GM19395 (cell line): ENCODE measurements around the gene RAB34.

Experiments used
- ATAC-seq: cut with Tn5 transposase; IDR thresholded peaks from one replicate; pipeline ENCODE4 v1.9.1; 2021; ENCODE audit warnings: mild to moderate bottlenecking, moderate library complexity; ENCODE audit not compliant: unreplicated experiment

RAB34 gene

DNA sequence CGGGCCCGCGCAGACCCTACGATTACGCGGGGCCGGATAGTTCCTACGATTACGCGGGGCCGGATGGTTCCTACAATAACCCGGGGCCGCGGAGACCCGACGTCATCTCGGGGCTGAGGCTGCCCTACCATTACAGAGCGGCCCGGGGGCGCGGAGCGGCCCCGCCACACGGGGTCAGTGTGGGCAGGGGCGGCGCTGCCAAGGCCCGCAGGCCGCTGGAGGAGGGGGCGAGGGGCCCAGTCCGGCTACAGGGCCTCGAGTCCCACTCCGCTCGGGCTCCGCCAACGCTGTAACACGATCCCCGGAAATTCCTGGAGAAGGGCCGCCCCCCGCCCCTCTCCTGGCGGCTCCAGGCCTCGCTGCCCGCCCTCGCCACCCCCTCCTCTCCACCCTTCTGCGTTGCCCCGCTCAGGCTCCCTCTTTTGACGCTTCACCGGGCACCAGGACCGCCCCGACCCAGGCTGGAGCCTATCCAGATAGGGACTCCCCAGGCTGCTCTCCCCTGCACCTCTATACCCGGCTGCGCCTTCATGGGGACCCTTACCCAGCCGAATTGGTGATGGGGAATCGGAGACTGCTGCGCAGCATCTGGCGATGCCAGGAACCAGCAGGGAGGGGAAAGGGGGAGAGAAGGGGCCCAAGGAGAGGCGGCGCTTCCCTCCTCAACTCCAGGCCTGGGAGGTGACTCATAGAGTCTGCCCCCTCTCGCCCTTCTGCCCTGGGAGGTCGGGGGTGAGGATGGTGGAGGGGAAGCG lies at the start of gene RAB34:
Gene RAB34, minus strand, starts transcription at position 291 of the 755 bp plus-strand sequence. CDS start 602 bp downstream, outside the sequence.
- ATAC-seq = no peak

- ATAC-seq = no peak
Measured at GRCh38 chr17:28765038-28765437, 47.4 kb upstream of the RAB34 start.

DNA sequence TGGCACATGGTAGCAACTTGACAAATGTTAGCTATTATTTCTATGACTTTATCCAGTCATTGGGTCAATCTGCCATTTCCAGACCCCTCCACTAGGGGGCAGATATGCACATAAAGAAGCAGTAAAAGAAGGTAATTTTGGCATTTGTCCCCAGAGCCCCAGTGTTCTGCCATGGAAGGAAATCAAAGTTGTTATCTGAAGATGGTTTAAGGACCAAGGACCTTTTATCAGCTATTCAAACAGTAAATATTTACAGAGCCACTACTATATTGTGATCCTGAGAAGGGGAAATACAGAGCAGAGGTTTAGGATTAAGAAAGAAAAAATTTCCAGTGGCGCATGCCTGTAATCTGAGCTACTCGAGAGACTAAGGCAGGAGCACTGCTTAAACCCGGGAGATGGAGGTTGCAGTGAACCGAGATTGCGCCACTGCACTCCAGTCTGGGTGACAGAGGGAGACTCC lies 46.2 kb upstream of the RAB34 start:
- no peak for ATAC-seq

- no peak for ATAC-seq
Measured at GRCh38 chr17:28763137-28763799, 45.6 kb upstream of the RAB34 start.

DNA sequence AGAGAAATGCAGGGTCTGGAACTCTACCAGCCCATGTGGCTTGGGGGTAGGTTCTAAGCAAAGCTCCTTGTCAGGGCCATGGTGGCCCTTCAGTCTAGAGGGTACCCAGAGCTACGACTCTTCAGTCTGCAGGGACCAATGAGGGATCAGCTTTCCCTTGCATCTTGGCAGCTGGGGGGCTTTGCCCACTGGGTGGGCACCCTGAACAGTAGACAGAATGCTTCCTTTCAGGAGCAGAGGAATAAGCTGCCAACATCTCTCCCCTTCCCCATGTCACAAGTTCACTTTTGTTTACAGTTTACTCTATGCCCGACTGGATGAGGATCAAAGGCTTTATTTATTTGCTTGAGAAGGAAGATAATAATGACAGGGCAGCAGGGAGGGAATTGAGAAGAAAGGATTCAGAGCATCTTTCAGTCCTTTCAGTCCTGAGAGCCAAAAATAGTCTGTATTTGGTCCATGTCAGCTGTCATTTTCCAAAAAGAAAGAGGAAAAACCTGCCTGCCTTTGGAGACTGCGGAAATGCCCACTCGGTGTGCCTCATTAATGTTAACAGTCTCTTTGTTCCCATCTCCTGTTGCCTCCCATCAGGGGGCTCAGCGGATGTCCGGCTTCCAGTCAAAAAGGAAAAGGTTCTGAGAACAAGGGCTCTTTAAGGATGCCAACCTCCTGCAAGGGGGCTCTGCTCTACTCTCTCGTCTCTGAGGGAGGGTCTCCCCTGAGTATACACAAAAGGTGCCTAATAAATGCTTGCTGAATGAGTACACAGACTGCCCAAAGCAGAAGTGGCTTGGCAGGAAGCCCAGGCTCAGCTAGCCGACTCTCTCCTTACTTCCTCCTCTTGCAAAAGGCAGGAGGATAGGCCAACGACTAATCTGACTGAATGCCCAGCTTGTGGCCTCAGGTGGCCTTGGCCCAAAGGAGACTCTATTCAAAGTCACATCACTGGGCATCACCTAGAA lies 43.2 kb upstream of the RAB34 start:
- no peak for ATAC-seq

DNA sequence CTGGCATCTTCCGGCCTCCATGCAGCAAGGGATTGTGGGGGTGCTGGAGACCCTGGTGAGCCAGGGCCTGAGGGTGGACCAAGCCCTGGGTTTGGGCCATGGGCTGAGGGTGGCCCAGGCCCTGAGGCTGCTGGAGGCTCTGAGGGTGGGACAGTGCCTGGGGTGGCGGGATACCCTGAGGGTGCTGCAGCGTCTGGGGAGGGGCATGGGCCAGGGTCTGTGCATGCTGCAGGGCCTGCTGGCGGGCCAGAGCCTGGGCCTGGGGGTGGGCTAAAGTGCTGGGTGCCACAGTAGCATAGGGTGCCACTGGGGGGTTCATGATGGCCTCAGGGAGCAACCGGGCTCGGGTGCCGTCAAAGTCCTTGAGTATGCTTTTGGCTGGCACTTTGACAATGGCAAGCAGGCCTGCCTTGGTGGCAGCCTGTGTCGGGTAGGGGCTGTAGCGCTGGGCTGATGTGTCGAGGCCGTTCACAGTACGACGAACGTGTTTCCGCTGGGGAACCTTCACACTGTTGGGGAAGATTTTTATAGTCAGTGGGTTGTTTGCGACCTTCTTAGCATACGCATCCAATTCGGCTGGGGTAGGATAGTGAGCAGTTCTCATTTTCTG lies 41.7 kb upstream of the RAB34 start:
- ATAC-seq = no peak

DNA sequence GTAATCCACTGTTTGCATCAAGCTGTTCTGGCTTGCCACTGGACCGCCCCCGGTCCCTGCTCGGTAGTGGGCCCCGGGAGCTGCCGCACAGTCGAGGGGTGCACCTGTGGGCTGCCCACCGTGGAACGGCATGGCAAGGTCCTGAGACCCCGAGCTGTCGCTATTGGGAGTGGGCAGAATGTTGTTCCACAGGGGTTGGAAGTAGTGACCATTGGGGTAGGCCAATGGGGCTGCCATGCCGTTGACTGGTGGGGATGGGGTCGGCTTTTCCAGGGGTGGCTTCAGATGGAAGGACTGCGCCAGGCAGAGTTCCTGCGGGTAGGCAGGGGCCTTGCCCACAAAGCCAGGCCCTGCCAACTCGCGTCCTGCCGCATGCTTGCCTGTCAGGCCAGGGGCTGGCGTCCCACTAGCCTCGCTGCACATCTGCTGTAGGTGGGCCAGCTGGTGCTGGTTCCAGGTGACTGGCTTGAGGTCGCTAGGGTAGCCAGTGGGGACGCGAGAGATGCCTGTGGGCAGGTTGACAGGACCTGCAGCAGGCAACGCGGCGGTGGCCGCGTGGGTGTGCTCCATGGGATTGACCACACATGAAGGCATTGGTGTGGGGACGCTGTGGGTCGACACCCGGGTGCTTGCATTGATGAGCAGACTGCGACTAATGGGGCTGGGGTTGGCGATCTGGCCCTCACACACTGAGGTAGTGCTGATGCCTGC lies 40.9 kb upstream of the RAB34 start:
- no peak for ATAC-seq

- ATAC-seq = no peak
Measured at GRCh38 chr17:28756049-28756804, 38.6 kb upstream of the RAB34 start.

DNA sequence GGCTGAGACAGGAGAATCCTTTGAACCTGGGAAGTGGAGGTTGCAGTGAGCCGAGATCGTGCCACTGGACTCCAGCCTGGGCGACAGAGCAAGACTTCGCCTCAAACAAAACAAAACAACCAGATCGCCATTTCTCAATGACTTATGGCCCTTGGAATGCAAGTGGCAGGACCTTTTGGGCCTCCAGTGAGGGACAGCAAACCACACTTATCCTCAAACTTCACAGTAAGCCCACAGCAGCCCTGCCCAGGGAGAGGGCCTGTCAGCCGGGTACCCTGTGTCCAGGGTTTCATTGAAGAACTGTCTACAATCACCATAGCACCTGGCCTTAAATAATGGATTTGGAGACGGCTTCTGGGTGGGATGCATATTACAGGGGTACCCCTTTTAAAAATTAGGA lies 37.8 kb upstream of the RAB34 start:
- no peak for ATAC-seq

GRCh38 chr17:28751600-28752366 lies 34.1 kb upstream of the RAB34 start:
- ATAC-seq = no peak

DNA sequence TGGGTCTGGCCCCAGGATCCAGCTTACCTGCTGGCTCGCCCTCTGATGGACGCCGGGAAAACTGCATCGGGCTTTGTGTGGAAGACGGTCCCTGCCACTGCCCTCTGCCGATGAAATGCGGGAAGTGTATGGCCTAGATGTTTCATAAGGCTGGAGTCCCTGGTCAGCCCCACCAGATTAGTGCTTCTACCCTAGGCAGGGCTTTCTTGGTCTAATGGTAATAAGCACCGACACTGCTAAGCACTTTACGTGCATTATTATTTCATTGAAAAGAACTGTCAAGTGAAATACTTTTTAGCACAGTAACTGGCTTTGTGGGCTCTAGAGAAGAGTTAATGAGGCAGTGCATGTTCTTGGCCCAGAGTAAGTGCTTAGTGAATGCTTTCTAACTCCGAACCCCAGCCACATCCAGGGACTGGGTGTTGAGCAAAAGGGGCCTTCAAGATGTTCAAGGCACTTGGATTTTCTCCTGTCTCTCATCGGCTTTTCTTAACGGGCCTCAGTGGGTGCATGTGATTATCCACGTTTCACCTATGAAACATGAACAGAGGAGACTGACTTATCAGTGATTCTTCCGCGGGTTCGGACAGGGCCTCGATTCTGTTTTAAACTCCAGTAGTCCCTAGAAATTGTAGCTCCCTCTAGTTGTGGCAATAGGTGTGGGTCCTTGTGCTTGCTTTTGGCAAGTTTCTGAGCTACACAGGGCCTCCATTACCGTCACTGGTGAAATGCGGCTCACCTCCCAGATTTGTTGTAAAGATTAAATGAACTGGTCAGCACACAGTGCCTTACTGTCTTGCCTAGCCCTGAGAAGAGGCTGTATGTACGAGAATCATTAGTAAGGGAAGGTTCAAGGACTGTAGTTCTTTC lies 32.7 kb upstream of the RAB34 start:
- ATAC-seq = peak; percentile 64

GRCh38 chr17:28749516-28750177 lies 32.0 kb upstream of the RAB34 start:
- no peak for ATAC-seq

DNA sequence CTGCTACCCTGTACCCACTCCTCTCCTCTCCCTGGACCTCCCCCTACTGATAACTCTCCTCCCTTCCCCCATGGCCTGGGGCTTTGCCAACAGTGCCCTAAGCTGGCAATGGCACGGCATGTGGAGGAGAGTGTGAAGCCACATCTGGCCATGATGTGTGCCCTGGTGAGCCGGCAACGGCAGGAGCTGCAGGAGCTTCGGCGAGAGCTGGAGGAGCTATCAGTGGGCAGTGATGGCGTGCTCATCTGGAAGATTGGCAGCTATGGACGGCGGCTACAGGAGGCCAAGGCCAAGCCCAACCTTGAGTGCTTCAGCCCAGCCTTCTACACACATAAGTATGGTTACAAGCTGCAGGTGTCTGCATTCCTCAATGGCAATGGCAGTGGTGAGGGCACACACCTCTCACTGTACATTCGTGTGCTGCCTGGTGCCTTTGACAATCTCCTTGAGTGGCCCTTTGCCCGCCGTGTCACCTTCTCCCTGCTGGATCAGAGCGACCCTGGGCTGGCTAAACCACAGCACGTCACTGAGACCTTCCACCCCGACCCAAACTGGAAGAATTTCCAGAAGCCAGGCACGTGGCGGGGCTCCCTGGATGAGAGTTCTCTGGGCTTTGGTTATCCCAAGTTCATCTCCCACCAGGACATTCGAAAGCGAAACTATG lies 31.3 kb upstream of the RAB34 start:
- no peak for ATAC-seq

- ATAC-seq = no peak
Measured at GRCh38 chr17:28747801-28748750, 30.4 kb upstream of the RAB34 start.

DNA sequence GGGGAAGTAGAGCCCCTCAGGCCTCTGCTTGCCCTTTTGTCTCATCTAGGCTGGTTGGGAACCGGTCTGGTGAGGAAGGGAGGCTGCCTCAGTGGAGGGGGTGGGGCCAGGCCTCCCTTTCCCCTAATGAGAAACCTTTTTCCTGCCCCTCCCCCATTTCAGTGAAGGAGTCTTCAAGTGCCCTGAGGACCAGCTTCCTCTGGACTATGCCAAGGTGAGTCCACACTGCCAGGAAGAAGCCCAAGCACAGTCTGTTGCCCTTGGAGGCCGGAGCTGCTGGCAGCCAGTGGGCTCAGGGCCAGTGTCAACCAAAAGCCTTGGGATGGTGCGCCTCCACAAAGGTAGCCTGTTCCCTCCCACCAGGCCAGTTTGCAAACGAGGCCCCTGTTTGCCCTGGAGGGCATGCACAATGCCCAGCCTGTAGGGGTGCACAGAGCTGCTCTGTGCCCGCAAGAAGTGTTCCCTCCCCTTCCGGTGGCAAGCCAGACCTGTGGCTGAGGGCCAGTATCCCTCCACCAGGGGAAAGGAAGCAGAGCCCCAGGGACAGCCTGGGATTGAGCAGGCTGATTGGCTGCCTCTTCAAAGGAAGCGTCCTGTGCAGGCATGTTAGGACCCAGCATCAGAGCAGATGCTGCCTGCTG lies 29.5 kb upstream of the RAB34 start:
- no peak for ATAC-seq
